ENCODE results near the gene PLCG2. TPM values are rescaled to one million over a fixed set of nuclear protein-coding genes. Genes with fewer than 3 reads are reported as not detected.

The PLCG2 gene
- total and polyA plus RNA-seq, 7 donors: 1.6 to 24.8 (median 3.6) TPM

DNA sequence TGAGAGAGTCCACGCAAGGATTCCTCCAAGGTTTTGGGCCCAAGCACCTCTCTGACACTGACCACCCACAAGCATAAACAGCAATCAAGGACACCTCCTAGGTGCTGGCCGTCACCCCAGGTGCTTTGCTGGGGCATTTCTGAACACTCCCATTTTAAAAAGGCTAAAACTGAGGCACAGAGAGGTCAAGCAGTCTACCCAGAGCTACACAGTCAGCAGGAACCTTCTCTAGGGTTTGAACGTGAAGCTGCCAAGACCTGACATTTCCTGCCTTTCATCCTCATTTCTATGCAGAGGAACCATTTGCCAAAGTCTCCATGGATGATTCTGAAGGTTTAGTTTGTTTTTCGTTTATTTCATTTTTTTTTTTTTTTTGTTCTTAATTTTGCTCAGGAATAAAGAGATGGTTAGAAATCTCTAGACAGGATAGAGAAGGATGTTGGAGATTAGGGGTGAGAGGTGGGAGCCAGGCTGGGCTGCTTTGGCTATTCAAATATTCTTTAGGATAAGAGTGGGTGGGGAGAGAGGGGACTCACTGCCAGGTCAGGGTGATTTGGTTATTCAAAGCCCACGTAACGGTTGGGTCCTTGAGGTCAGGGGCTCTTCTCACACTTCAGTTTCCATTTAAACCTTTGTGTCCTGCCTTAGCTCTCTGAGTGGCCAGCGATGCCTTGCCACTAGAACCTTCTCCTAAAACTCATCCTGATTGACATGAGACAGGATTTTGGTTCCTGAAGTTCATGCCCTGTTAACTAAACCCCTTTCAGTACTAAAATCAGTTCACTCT lies 6.2 kb downstream of the PLCG2 start:
- Histone ChIP-seq H3K9me3 (no peaks in the 10 kb centered on the region), H3K36me3 (no peaks in the 10 kb centered on the region), H3K27me3 (peaks cover 3 to 9% (median 3%) of the 10 kb centered on the region in 3 donors), H3K4me3 (no peak overlapping the region), H3K27ac (no peak overlapping the region), H3K4me1 (peaks cover 0 to 11% (median 8%) of the 10 kb centered on the region in 4 donors)
- intact Hi-C loops (cut with DNase I): no loop called here
- TF ChIP-seq CTCF (IDR thresholded peaks at IDR 0.05): no peak
- TF ChIP-seq EP300 (IDR thresholded peaks at IDR 0.05): no peak
- no peak for TF ChIP-seq POLR2A (IDR thresholded peaks at IDR 0.05)
- no peak for TF ChIP-seq POLR2AphosphoS5 (IDR thresholded peaks at IDR 0.05)
- WGBS, 2 donors: 65 to 75% methylated on average over 7 of the region's 7 CpGs
- DNase-seq: no peak

DNA sequence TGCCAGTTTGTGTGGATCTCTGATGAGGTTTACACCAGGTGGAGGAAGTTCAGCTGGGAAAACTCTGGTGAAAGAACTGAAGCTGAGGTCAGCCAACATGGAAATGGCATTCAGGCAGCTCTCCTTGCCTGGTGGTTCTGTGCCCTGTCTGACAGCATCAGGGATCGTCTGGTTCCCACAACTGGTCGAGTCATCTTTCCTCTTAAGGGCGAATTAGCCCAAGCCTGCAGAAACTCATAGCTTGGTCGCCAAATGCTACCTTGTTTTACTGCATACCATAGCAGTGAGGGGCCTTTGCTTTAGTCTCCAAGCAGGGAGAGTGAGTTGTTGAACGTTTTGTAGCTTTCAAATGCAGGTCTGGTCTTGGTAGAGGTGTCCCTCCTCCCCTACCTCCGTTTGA lies 7.2 kb downstream of the PLCG2 start:
- 52 to 68% methylated on average over 6 of the region's 6 CpGs for WGBS, 2 donors
- no peaks in the 10 kb centered on the region for H3K27me3 ChIP-seq
- peaks cover 0 to 11% (median 8%) of the 10 kb centered on the region in 4 donors for H3K4me1 ChIP-seq
- no peak overlapping the region for H3K4me3 ChIP-seq
- intact Hi-C loops (cut with DNase I): no loop called here
- TF ChIP-seq POLR2AphosphoS5 (IDR thresholded peaks at IDR 0.05) (no peak), CTCF (IDR thresholded peaks at IDR 0.05) (no peak), POLR2A (IDR thresholded peaks at IDR 0.05) (no peak), EP300 (IDR thresholded peaks at IDR 0.05) (no peak)
- no peak for DNase-seq
- no peaks in the 10 kb centered on the region for H3K36me3 ChIP-seq
- no peaks in the 10 kb centered on the region for H3K9me3 ChIP-seq
- no peak overlapping the region for H3K27ac ChIP-seq

GRCh38 chr16:81786868-81787267 lies 7.8 kb downstream of the PLCG2 start:
- DNase-seq: no peak
- no peaks in the 10 kb centered on the region for H3K9me3 ChIP-seq
- no peaks in the 10 kb centered on the region for H3K27me3 ChIP-seq
- peaks cover 0 to 11% (median 8%) of the 10 kb centered on the region in 4 donors for H3K4me1 ChIP-seq
- H3K36me3 ChIP-seq: no peaks in the 10 kb centered on the region
- 81 to 90% methylated on average over 2 of the region's 2 CpGs for WGBS, 2 donors
- no peak overlapping the region for H3K4me3 ChIP-seq
- intact Hi-C loops (cut with DNase I): no loop called here
- H3K27ac ChIP-seq: no peak overlapping the region
- no peak for TF ChIP-seq POLR2AphosphoS5 (IDR thresholded peaks at IDR 0.05)
- no peak for TF ChIP-seq POLR2A (IDR thresholded peaks at IDR 0.05)
- no peak for TF ChIP-seq CTCF (IDR thresholded peaks at IDR 0.05)
- TF ChIP-seq EP300 (IDR thresholded peaks at IDR 0.05): no peak

DNA sequence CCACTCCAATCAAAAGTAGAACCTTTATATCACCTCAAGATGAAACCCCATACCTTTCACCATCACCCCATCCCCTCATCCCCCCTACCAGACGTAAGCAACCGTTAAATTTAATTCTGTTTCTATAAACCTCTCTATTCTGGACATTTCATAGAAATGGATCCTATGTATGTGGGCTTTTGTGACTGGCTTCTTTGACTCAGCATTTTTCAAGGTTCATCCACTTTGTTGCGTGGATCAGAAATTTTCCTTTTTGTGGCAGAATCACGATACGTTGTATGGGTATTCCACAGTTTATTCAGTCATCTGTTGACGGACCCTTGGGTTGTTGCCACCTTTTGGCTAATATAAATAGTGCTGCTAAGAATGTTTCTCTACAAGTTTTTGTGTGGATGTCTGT lies 8.6 kb downstream of the PLCG2 start:
- Histone ChIP-seq H3K9me3 (no peaks in the 10 kb centered on the region), H3K27ac (no peak overlapping the region), H3K27me3 (no peaks in the 10 kb centered on the region), H3K4me3 (no peak overlapping the region), H3K4me1 (peaks cover 0 to 11% (median 8%) of the 10 kb centered on the region in 4 donors), H3K36me3 (no peaks in the 10 kb centered on the region)
- intact Hi-C loops (cut with DNase I): no loop called here
- no peak for DNase-seq
- TF ChIP-seq CTCF (IDR thresholded peaks at IDR 0.05): no peak
- TF ChIP-seq POLR2AphosphoS5 (IDR thresholded peaks at IDR 0.05): no peak
- no peak for TF ChIP-seq POLR2A (IDR thresholded peaks at IDR 0.05)
- no peak for TF ChIP-seq EP300 (IDR thresholded peaks at IDR 0.05)
- WGBS, 2 donors: 74 to 87% methylated on average over 6 of the region's 6 CpGs
